HepG2 (cell line): ENCODE results near the gene GAR1. TPM values are rescaled to one million over a fixed set of nuclear protein-coding genes. Genes with fewer than 3 reads are reported as not detected.

Source experiments
- ATAC-seq: fragments of 200-7000 bp; cut with Tn5 transposase; 3 replicates; pipeline ENCODE4 v1.9.1; 2020; ENCODE audit warnings: mild to moderate bottlenecking, moderate library complexity
- BruUV-seq: library from RNA; stranded (reverse); fragments of 400-500 nt; replicated peaks from 2 replicates; lab custom pipeline; 2021; lab: Mats Ljungman, UMichigan
- CTCF ChIA-PET: fragments of 300-600 bp; formaldehyde crosslinking; extraction: SDS; loops from one replicate; lab custom pipeline; 2021; ENCODE audit warnings: low total read pairs, inconsistent platforms, low intra/inter-chr PET ratio; lab: Yijun Ruan, JAX
- POLR2A ChIA-PET: fragments of 350-600 bp; sonication (Branson Sonifier 250); formaldehyde crosslinking; loops from one replicate; lab custom pipeline; 2020; ENCODE audit warnings: antibody characterized with exemption, inconsistent platforms; lab: Yijun Ruan, JAX
- DNase-seq: peaks from one replicate; pipeline ENCODE4 v3.0.0-alpha.2; 2015; ENCODE audit warnings: low spot score
- FAIRE-seq: peaks from 3 replicates; lab custom pipeline; 2011; peaks lifted over from hg19 to GRCh38; lab: Jason Lieb, UNC
- H2AFZ ChIP-seq: one replicate; pipeline ENCODE4 v1.6.1; 2011; ENCODE audit warnings: low read length, inconsistent platforms
- H3K27ac ChIP-seq: fragments of 300-600 bp; 3 replicates; pipeline ENCODE4 v1.8.0; 2011; ENCODE audit warnings: mixed run types, mild to moderate bottlenecking, mixed read lengths, low read length, inconsistent platforms; ENCODE audit not compliant: insufficient read depth; ENCODE audit errors: extremely low read length
- H3K27me3 ChIP-seq, 2 experiments: fragments of 200-600 bp in 1 of 2; 2 replicates in 1 of 2; 3 replicates in 1 of 2; pipeline versions ENCODE4 v1.6.0 to v1.8.0; 2011; ENCODE audit warnings: low read length in 2 of 2, mild to moderate bottlenecking in 2 of 2, moderate library complexity in 2 of 2, inconsistent platforms in 1 of 2; ENCODE audit not compliant: insufficient read depth in 2 of 2, control insufficient read depth in 1 of 2
- H3K36me3 ChIP-seq, 2 experiments: fragments of 200-600 bp in 1 of 2; replicated peaks in 1 of 2; 2 replicates in 1 of 2; 3 replicates in 1 of 2; pipeline versions ENCODE4 v1.5.1 to v1.8.0; 2011; ENCODE audit warnings: low read length in 2 of 2, inconsistent platforms in 1 of 2; ENCODE audit not compliant: insufficient read depth in 2 of 2, control insufficient read depth in 1 of 2
- H3K4me1 ChIP-seq: 2 replicates; pipeline ENCODE4 v1.5.1; 2012; ENCODE audit warnings: low read length, inconsistent platforms; ENCODE audit not compliant: insufficient read depth
- H3K4me2 ChIP-seq: 2 replicates; pipeline ENCODE4 v1.6.0; 2011; ENCODE audit warnings: low read depth, low read length, inconsistent platforms
- H3K4me3 ChIP-seq, 3 experiments: fragments of 200-600 bp in 1 of 3; sonication (generic), shearing (Covaris generic) in 1 of 3; replicated peaks in 1 of 3; 2 replicates each; pipeline ENCODE4 v1.5.1; 2011 to 2016; ENCODE audit warnings: low read length in 3 of 3, inconsistent platforms in 2 of 3, low read depth in 2 of 3, mild to moderate bottlenecking in 2 of 3, control low read depth in 1 of 3, mixed read lengths in 1 of 3; ENCODE audit not compliant: insufficient read depth in 1 of 3
- H3K79me2 ChIP-seq: one replicate; pipeline ENCODE4 v1.6.1; 2011; ENCODE audit warnings: low read length, inconsistent platforms; ENCODE audit not compliant: insufficient read depth
- H3K9ac ChIP-seq: 2 replicates; pipeline ENCODE4 v1.6.0; 2011; ENCODE audit warnings: mild to moderate bottlenecking, low read depth, low read length, inconsistent platforms; ENCODE audit not compliant: insufficient read depth
- H3K9me3 ChIP-seq: 2 replicates; pipeline ENCODE4 v1.5.1; 2012; ENCODE audit warnings: mild to moderate bottlenecking, low read length
- H4K20me1 ChIP-seq: 2 replicates; pipeline ENCODE4 v1.6.0; 2011; ENCODE audit warnings: inconsistent platforms, mild to moderate bottlenecking, low read length, moderate library complexity; ENCODE audit not compliant: insufficient read depth
- CTCF ChIP-seq: sonication (generic); formaldehyde crosslinking; IDR thresholded peaks from 2 replicates; pipeline ENCODE4 v1.5.0; 2020; ENCODE audit warnings: mild to moderate bottlenecking, missing genetic modification reagents, moderate library complexity
- HNRNPK ChIP-seq: fragments of 200-400 bp; formaldehyde crosslinking; IDR thresholded peaks from 2 replicates; pipeline ENCODE4 v1.6.1; 2018; ENCODE audit warnings: low read length, low read depth, moderate library complexity, mild to moderate bottlenecking; ENCODE audit not compliant: poor library complexity, severe bottlenecking
- SMC3 ChIP-seq: IDR thresholded peaks from 2 replicates; pipeline ENCODE4 v1.6.1; 2011; ENCODE audit warnings: low read length, improper control_type of control experiment
- STAG1 ChIP-seq: sonication (generic); formaldehyde crosslinking; IDR thresholded peaks from 2 replicates; pipeline ENCODE4 v1.4.0; 2020; ENCODE audit warnings: missing genetic modification reagents
- ZNF251 ChIP-seq: sonication (generic); formaldehyde crosslinking; IDR thresholded peaks from 2 replicates; pipeline ENCODE4 v1.9.0; 2021; ENCODE audit warnings: mild to moderate bottlenecking, missing genetic modification reagents
- ZNF556 ChIP-seq: sonication (generic); formaldehyde crosslinking; IDR thresholded peaks from 2 replicates; pipeline ENCODE4 v1.4.0; 2020; ENCODE audit warnings: mild to moderate bottlenecking, missing genetic modification reagents, borderline replicate concordance
- in situ Hi-C: cut with HindIII; loops from 2 replicates; pipeline ENCODE4 v1.10.0; 2017; ENCODE audit warnings: low pct_unique_long_range_greater_than_20kb; ENCODE audit not compliant: extremely low pct_ligation_motif_present
- intact Hi-C: fragments of 100-400 bp; cut with micrococcal nuclease; formaldehyde crosslinking; loops from one replicate; pipeline ENCODE4 v1.10.0; 2022; ENCODE audit not compliant: unreplicated experiment
- polyA plus RNA-seq, 8 experiments: library from polyadenylated mRNA; depleted of rRNA in 3 of 8; stranded (reverse) in 7 of 8; unstranded in 1 of 8; fragments of >200 nt; fragmentation: Illumina TruSeq in 4 of 8; extraction: Trizol in 4 of 8; gene quantifications; 2 replicates each; pipeline versions ENCODE4 v1.2.1 to v1.2.3, GENCODE V29; 2011 to 2016; ENCODE audit warnings: low read depth in 4 of 8, missing spikeins in 1 of 8, mixed read lengths in 1 of 8; ENCODE audit not compliant: insufficient read depth in 1 of 8
- total RNA-seq, 5 experiments: library from RNA; depleted of rRNA; stranded (reverse); fragments of >200 nt; fragmentation: Illumina TruSeq; extraction: Trizol; gene quantifications; 2 replicates each; pipeline ENCODE4 v1.2.3, GENCODE V29; 2016; ENCODE audit warnings: low read depth in 1 of 5
- TF ChIP-seq, protein P1 (sequence below): IDR thresholded peaks from 2 replicates; pipeline ENCODE4 v1.6.1; 2016; ENCODE audit warnings: low read depth, missing genetic modification reagents, missing compliant biosample characterization
- TF ChIP-seq, protein P2 (sequence below): sonication (generic); formaldehyde crosslinking; IDR thresholded peaks from 2 replicates; pipeline ENCODE4 v1.8.1; 2023; ENCODE audit warnings: mild to moderate bottlenecking, inconsistent platforms, moderate library complexity, missing genetic modification reagents, borderline replicate concordance

Gene GAR1
- total and polyA plus RNA-seq, 2 of the 13 experiments (the other 11 are each of a cell fraction or from before 2014, with no cell fraction given) = 11.3 to 11.4 TPM

DNA sequence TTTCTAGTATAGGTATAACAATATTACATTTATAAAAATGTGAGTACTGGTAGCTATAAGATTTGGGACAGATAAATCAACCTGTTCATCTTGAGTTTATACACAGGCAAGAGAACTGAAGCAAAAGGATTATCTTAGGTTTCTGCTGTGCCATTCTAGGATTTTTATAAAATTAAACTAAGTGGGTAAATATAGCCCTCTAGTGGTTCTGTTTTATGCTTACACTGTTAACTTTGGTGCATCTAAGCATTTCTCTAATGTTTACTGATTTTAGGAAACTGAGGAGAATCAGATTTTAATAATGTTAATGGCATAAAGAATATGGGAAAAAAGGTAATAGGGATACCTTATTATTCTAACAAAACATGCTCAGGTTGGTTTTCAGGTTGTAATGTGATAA lies 11.2 kb downstream of the GAR1 start:
- Histone ChIP-seq H3K79me2 (no peaks in the 10 kb centered on the region), H2AFZ (no peak overlapping the region), H3K9me3 (no peaks in the 10 kb centered on the region), H3K9ac (no peak overlapping the region), H3K4me1 (no peaks in the 10 kb centered on the region), H3K4me3 (no peak overlapping the region), H4K20me1 (no peaks in the 10 kb centered on the region; the same call in 1 of the 2 replicates), H3K27ac (no peak overlapping the region)
- POLR2A ChIA-PET = no interaction called here
- DNase-seq = no peak
- peak; percentile 57; the same call in 2 of the 3 replicates for ATAC-seq
- in situ Hi-C loops = no loop called here
- peak; percentile 15 for FAIRE-seq
- CTCF ChIA-PET = interaction anchor here (1.2 to 1.4 kb wide), 2 partner anchors 123 to 399 kb away, joined by 3 read pairs; partner anchors contain the start of gene CASP6
- TF ChIP-seq ZNF556 (CRISPR knock-in tag) (no peak), HNRNPK (no peak), SMC3 (0 out of 2 replicates have a peak, but pooled peaks have one; percentile 13), ZNF251 (CRISPR knock-in tag) (no peak), CTCF (CRISPR knock-in tag) (peak; percentile 38), STAG1 (CRISPR knock-in tag) (peak; percentile 69)
- TF ChIP-seq, protein P1, sequence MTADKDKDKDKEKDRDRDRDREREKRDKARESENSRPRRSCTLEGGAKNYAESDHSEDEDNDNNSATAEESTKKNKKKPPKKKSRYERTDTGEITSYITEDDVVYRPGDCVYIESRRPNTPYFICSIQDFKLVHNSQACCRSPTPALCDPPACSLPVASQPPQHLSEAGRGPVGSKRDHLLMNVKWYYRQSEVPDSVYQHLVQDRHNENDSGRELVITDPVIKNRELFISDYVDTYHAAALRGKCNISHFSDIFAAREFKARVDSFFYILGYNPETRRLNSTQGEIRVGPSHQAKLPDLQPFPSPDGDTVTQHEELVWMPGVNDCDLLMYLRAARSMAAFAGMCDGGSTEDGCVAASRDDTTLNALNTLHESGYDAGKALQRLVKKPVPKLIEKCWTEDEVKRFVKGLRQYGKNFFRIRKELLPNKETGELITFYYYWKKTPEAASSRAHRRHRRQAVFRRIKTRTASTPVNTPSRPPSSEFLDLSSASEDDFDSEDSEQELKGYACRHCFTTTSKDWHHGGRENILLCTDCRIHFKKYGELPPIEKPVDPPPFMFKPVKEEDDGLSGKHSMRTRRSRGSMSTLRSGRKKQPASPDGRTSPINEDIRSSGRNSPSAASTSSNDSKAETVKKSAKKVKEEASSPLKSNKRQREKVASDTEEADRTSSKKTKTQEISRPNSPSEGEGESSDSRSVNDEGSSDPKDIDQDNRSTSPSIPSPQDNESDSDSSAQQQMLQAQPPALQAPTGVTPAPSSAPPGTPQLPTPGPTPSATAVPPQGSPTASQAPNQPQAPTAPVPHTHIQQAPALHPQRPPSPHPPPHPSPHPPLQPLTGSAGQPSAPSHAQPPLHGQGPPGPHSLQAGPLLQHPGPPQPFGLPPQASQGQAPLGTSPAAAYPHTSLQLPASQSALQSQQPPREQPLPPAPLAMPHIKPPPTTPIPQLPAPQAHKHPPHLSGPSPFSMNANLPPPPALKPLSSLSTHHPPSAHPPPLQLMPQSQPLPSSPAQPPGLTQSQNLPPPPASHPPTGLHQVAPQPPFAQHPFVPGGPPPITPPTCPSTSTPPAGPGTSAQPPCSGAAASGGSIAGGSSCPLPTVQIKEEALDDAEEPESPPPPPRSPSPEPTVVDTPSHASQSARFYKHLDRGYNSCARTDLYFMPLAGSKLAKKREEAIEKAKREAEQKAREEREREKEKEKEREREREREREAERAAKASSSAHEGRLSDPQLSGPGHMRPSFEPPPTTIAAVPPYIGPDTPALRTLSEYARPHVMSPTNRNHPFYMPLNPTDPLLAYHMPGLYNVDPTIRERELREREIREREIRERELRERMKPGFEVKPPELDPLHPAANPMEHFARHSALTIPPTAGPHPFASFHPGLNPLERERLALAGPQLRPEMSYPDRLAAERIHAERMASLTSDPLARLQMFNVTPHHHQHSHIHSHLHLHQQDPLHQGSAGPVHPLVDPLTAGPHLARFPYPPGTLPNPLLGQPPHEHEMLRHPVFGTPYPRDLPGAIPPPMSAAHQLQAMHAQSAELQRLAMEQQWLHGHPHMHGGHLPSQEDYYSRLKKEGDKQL (CRISPR knock-in tag) = no peak
- TF ChIP-seq, protein P2, sequence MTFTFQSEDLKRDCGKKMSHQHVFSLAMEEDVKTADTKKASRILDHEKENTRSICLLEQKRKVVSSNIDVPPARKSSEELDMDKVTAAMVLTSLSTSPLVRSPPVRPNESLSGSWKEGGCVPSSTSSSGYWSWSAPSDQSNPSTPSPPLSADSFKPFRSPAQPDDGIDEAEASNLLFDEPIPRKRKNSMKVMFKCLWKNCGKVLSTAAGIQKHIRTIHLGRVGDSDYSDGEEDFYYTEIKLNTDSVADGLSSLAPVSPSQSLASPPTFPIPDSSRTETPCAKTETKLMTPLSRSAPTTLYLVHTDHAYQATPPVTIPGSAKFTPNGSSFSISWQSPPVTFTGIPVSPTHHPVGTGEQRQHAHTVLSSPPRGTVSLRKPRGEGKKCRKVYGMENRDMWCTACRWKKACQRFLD (CRISPR knock-in tag) = no peak
- TF ChIP-seq, all 625 proteins: peak for 3
- intact Hi-C loops = loop anchor here (1.0 to 5.0 kb wide), 2 partner anchors 151 to 404 kb away; no protein-coding TSS in a partner anchor
- H3K36me3 ChIP-seq = peaks cover 3 to 20% of the 10 kb centered on the region in 2 experiments; a peak in 4 of 5 replicates
- BruUV-seq = no TSS peak
- H3K4me2 ChIP-seq = no peak overlapping the region
- no peaks in the 10 kb centered on the region for H3K27me3 ChIP-seq
